Measurements from ENCODE around the gene TECTA.

The TECTA gene

DNA sequence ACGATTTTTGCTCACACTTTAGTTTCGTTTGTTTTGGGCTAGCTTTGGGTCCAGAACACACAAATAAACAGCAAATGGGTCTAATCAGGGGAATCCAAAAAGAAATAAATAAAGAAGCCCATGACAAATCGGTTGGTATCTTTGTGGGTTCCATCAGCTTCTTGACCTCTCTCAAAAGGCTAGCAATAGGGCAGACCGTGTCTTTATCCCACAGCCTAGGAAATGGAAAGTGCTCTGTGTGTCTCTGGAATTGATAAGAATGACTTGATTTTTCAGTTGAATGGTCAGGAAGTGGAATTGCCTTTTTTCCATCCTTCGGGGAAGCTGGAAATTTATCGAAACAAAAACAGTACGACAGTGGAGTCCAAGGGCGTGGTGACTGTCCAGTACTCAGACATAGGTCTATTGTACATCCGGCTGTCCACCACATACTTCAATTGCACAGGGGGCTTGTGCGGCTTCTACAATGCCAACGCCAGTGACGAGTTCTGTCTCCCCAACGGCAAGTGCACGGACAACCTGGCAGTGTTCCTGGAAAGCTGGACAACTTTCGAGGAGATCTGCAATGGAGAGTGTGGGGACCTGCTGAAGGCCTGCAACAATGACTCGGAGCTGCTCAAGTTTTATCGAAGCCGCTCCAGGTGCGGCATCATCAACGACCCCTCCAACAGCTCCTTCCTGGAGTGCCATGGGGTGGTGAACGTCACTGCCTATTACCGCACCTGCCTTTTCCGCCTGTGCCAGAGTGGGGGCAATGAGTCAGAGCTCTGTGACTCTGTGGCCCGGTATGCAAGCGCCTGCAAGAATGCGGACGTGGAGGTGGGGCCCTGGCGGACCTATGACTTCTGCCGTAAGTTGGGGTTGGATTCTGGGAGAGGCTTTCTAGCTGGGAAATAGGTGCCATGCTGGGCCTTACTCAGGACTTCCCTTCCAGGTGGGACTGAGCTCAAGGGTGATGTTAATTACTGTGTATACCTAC lies 28.6 kb downstream of the TECTA start:
- H3K27ac ChIP-seq, result no peak overlapping the region
- TF ChIP-seq, protein P1, sequence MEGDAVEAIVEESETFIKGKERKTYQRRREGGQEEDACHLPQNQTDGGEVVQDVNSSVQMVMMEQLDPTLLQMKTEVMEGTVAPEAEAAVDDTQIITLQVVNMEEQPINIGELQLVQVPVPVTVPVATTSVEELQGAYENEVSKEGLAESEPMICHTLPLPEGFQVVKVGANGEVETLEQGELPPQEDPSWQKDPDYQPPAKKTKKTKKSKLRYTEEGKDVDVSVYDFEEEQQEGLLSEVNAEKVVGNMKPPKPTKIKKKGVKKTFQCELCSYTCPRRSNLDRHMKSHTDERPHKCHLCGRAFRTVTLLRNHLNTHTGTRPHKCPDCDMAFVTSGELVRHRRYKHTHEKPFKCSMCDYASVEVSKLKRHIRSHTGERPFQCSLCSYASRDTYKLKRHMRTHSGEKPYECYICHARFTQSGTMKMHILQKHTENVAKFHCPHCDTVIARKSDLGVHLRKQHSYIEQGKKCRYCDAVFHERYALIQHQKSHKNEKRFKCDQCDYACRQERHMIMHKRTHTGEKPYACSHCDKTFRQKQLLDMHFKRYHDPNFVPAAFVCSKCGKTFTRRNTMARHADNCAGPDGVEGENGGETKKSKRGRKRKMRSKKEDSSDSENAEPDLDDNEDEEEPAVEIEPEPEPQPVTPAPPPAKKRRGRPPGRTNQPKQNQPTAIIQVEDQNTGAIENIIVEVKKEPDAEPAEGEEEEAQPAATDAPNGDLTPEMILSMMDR (IDR thresholded peaks at IDR 0.05), result no peak
- TF ChIP-seq ZFX (IDR thresholded peaks at IDR 0.05; ENCODE audit: borderline replicate concordance), result no peak

DNA sequence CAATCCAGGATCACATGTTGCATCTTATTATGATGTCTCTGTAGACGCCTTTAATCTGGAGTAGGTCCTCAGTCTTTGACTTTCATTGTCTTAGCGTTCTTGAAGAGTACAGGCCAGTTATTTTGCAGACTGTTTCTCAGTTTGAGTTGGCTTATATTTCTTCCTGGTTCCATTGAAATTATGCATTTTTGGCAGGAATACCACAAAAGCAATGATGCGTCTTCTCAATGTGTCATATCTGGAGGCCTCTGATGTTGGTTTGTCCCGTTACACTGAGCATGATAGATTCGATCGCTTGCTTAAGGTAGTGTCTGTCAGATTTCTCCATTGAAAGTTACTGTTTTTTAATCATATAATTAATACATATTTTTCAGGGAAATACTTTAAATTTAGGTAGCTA lies 30.6 kb downstream of the TECTA start:
- no peak for TF ChIP-seq ZFX (IDR thresholded peaks at IDR 0.05; ENCODE audit: borderline replicate concordance)
- TF ChIP-seq, protein P1 (IDR thresholded peaks at IDR 0.05), result no peak
- no peak overlapping the region for H3K27ac ChIP-seq

DNA sequence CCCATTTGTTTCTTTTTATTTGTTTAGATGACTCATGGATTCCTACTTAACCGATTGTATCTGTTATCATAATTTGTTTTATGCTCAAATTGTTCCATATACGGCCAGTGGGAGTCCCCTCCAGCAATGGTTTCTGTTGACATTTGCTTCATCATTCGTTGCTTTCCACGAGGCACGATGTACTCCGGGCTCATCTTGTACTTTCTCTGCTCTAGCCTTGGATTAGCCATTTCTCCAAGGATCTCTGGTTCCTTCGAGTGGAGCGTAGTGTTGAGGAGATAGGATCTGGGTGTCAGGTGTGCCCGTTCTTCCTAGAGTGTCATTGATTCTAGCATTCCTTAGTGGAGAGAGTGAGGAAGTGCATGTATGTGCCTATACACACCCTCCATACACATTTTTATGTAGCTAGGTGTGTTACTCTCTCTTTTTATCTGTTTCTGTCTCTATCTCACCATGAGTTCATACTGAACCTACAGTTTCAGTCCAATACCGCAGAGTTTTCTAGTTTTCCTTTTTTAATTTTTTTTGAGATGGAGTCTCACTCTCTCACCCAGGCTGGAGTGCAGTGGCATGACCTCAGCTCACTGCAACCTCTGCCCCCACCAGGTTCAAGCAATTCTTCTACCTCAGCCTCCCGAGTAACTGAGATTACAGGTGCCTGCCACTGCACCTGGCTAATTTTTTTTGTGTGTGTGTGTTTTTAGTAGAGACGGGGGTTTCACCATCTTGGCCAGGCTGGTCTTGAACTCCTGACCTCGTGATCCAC lies 31.4 kb downstream of the TECTA start:
- 0 out of 2 replicates have a peak overlapping the region, but pooled peaks have one; percentile 19 for H3K27ac ChIP-seq
- no peak for TF ChIP-seq ZFX (IDR thresholded peaks at IDR 0.05; ENCODE audit: borderline replicate concordance)
- TF ChIP-seq, protein P1 (IDR thresholded peaks at IDR 0.05), result peak; percentile 38

DNA sequence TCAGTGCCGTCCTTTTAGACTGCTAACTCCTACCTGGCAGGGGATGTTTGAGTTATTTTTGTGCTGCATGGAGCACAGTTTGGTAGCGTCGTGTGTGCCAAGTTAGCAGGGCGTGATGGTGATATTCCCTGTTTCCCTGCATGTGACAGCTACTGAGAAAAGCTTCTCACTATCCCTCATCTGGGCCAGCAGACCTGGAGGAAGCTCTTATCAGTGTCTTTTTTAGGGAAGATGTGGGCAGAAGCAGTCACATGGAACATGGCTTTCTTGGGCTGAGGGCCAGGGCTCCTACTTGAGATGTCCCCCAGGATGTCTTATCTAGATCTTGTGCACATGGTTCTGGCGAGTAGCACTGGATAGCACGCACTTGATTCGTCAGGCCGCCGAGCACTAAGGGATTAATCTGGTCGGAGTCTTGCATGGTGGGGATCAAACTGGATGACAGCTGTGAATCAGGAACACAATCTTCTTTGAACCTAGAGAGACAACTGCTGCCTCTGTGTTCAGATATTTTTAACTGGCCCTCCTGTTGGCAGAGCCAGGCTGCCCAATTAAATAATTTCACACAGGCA lies 33.8 kb downstream of the TECTA start:
- H3K27ac ChIP-seq, result no peak overlapping the region
- no peak for TF ChIP-seq ZFX (IDR thresholded peaks at IDR 0.05; ENCODE audit: borderline replicate concordance)
- TF ChIP-seq, protein P1 (IDR thresholded peaks at IDR 0.05), result no peak

DNA sequence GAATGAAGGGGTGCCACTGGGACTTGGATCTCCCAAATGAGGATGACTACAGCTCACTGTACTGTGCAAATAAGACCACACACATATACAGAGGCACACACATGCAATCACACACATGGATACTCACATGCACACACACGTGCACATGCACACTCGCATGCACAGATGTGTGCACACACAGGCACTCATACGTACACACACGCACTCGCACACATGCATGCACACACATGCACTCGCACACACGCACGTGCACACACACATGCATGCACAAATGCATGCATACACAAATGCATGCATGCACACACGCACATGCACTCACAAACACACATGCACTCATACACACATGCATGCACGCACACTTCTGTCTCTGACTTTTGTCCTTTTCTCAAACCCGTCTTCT lies 36.0 kb downstream of the TECTA start:
- no peak overlapping the region for H3K27ac ChIP-seq
- no peak for TF ChIP-seq ZFX (IDR thresholded peaks at IDR 0.05; ENCODE audit: borderline replicate concordance)
- TF ChIP-seq, protein P1 (IDR thresholded peaks at IDR 0.05), result no peak

DNA sequence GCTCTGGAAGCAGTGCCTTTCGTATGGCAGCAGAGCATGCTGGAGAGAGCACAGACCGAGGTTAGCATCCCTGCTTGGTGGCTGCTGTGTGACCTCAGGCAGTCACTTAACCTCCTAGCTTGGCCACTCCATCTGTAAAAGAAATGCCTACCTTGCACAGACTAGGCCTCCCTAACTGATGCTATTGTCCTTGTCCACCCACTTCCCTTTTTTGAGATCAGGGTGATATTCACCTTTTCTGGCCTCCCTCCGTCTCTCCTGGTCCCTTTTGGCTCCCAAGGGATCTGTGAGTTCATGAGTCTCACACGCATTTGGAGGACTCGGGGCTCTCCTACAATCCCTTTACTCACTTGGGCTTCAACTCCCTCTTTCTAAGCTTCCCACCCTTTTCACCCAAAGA lies 37.2 kb downstream of the TECTA start:
- TF ChIP-seq, protein P1 (IDR thresholded peaks at IDR 0.05), result no peak
- TF ChIP-seq ZFX (IDR thresholded peaks at IDR 0.05; ENCODE audit: borderline replicate concordance), result no peak
- H3K27ac ChIP-seq, result no peak overlapping the region

Measured in 22Rv1 (cell line).